Fibroblast of mammary gland (primary cell): ENCODE results near the gene MLX.
"Not testable (repeated sequence)": the region's sequence is repeated elsewhere in the genome, so short reads cannot be mapped to it uniquely, and the experiment has no call there.

Source experiments
- DNase-seq: peaks from one replicate; pipeline ENCODE4 v3.0.0-alpha.2; 2010; ENCODE audit warnings: low read depth
- H3K4me3 ChIP-seq: 2 replicates; pipeline ENCODE4 v1.5.1; 2011; ENCODE audit warnings: low read depth, mild to moderate bottlenecking, low read length, moderate library complexity; ENCODE audit not compliant: control insufficient read depth
- TF ChIP-seq, protein P1 (sequence below): conservative IDR thresholded peaks from 2 replicates; pipeline ENCODE4 v1.5.1; 2011; ENCODE audit warnings: low read depth, low read length, inconsistent platforms; ENCODE audit not compliant: control insufficient read depth, insufficient read depth

Gene MLX

GRCh38 chr17:42555122-42555622 lies 11.7 kb upstream of the MLX start:
- TF ChIP-seq, protein P1, sequence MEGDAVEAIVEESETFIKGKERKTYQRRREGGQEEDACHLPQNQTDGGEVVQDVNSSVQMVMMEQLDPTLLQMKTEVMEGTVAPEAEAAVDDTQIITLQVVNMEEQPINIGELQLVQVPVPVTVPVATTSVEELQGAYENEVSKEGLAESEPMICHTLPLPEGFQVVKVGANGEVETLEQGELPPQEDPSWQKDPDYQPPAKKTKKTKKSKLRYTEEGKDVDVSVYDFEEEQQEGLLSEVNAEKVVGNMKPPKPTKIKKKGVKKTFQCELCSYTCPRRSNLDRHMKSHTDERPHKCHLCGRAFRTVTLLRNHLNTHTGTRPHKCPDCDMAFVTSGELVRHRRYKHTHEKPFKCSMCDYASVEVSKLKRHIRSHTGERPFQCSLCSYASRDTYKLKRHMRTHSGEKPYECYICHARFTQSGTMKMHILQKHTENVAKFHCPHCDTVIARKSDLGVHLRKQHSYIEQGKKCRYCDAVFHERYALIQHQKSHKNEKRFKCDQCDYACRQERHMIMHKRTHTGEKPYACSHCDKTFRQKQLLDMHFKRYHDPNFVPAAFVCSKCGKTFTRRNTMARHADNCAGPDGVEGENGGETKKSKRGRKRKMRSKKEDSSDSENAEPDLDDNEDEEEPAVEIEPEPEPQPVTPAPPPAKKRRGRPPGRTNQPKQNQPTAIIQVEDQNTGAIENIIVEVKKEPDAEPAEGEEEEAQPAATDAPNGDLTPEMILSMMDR, result no peak
- DNase-seq, result no peak
- peak overlapping the region; percentile 82 for H3K4me3 ChIP-seq

- H3K4me3 ChIP-seq, DNase-seq: not testable (repeated sequence)
These were observed 10.8 kb upstream of the MLX start for GRCh38 chr17:42555961-42556617.

- no peak for DNase-seq
- TF ChIP-seq, protein P1, result no peak
- no peak overlapping the region for H3K4me3 ChIP-seq
These were observed 7.8 kb upstream of the MLX start for GRCh38 chr17:42559075-42559474.

DNA sequence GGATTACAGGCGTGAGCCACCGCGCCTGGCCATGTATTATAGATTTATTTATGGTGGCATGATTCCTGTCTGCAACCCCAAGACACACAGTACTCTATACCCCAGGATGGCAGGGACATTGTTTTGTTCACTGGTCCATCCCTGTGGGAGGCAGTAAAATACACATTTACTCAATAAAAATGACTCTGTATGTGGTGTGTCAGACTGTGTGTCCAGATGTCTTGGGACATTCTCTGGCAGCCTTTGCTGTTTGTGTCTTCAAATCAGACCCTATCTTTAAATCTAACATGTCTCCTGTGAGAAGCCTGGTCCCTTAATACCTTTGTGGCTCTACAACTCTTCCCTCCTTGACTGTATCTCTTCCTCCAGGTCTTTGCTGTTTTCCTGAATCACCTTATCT lies 6.7 kb upstream of the MLX start:
- TF ChIP-seq, protein P1, result no peak
- no peak for DNase-seq
- H3K4me3 ChIP-seq, result no peak overlapping the region

GRCh38 chr17:42561897-42562387 lies 5.0 kb upstream of the MLX start, which contains the start of gene COASY:
COASY (plus strand) TSS chr17:42562148; CDS start chr17:42562623, 475 bp downstream.
- peak within 1 kb of the TSS; percentile 92 for H3K4me3 ChIP-seq

DNA sequence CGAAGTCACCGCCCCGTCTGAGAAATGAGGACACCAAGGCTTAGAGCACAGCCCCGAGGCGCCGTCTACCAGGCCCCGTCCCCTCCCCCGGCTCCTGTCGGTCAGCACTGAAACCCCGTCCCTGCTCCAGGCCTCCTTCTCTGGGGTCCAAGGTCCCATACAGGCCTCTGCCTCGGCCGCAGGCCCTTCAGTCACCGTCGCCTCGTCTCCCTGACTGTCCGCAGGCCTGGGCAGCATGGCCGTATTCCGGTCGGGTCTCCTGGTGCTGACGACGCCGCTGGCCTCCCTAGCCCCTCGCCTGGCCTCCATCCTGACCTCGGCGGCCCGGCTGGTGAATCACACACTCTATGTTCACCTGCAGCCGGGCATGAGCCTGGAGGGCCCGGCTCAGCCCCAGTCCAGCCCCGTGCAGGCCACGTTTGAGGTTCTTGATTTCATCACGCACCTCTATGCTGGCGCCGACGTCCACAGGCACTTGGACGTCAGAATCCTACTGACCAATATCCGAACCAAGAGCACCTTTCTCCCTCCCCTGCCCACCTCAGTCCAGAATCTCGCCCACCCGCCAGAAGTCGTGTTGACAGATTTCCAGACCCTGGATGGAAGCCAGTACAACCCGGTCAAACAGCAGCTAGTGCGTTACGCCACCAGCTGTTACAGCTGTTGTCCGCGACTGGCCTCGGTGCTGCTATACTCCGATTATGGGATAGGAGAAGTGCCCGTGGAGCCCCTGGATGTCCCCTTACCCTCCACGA lies 4.3 kb upstream of the MLX start:
- peak overlapping the region; percentile 92 for H3K4me3 ChIP-seq
- peak; percentile 47 for DNase-seq
- TF ChIP-seq, protein P1, result no peak

More at GRCh38 chr17:42561897-42562387, 5.0 kb upstream of the MLX start, which contains the start of gene COASY:
- TF ChIP-seq, protein P1, result no peak
- DNase-seq, result peak; percentile 98

GRCh38 chr17:42563143-42563509 lies 3.8 kb upstream of the MLX start:
- no peak for DNase-seq
- TF ChIP-seq, protein P1, result no peak
- H3K4me3 ChIP-seq, result peak overlapping the region; percentile 92
